Peyer's patch (tissue), 4 donors: ENCODE data around the gene HTATIP2. TPM values are rescaled to one million over a fixed set of nuclear protein-coding genes. Genes with fewer than 3 reads are reported as not detected.

Source experiments
- DNase-seq, 3 donors: peaks; one replicate each; pipeline ENCODE4 v3.0.0-alpha.2; 2017 to 2019
- H3K27ac ChIP-seq, 4 donors: fragments of 200-600 bp; sonication (generic); one replicate each; pipeline ENCODE4 v1.5.1; 2016 to 2019
- H3K27me3 ChIP-seq, 2 donors: fragments of 200-600 bp; sonication (generic); one replicate each; pipeline ENCODE4 v1.5.1; 2019
- H3K36me3 ChIP-seq, 3 donors: fragments of 200-600 bp; sonication (generic); one replicate each; pipeline ENCODE4 v1.5.1; 2016 to 2019
- H3K4me1 ChIP-seq, 4 donors: fragments of 200-600 bp; sonication (generic); one replicate each; pipeline ENCODE4 v1.5.1; 2016 to 2019
- H3K4me3 ChIP-seq, 4 donors: fragments of 200-600 bp; sonication (generic); 1 replicate in 3 of 4; 2 replicates in 1 of 4; pipeline ENCODE4 v1.5.1; 2016 to 2019; ENCODE audit warnings: mild to moderate bottlenecking in 1 of 4
- H3K9me3 ChIP-seq, 4 donors: fragments of 200-600 bp; sonication (generic); one replicate each; pipeline ENCODE4 v1.5.1; 2016 to 2019; ENCODE audit warnings: mild to moderate bottlenecking in 1 of 4
- CTCF ChIP-seq, 6 experiments: fragments of 450-650 bp in 4 of 6; fragments of 200-600 bp in 2 of 6; sonication (generic) in 1 of 6; IDR thresholded peaks; one replicate each; pipeline ENCODE4 v1.5.1; 2017 to 2019; ENCODE audit warnings: antibody characterized with exemption in 6 of 6, mild to moderate bottlenecking in 3 of 6, moderate library complexity in 1 of 6
- POLR2A ChIP-seq, 2 donors: fragments of 450-650 bp; IDR thresholded peaks; one replicate each; pipeline ENCODE4 v1.5.1; 2017; ENCODE audit warnings: antibody characterized with exemption in 2 of 2, mild to moderate bottlenecking in 2 of 2, moderate library complexity in 2 of 2
- total RNA-seq, 4 donors: library from RNA; depleted of rRNA; stranded (reverse); fragments of >200 nt; gene quantifications; one replicate each; pipeline ENCODE4 v1.1.0, GENCODE V29; 2016

HTATIP2 gene
- 100 to 1,000 TPM in 3 of 4 donors, 10 to 100 TPM in 1; 89.1 to 280 (median 118) TPM for total RNA-seq

GRCh38 chr11:20363500-20364340 is at the start of gene HTATIP2:
Gene HTATIP2 (plus strand): TSS chr11:20363714. CDS start chr11:20364238, 524 bp downstream.
- H3K27ac ChIP-seq, result peak within 1 kb of the TSS; percentile 89 to 98 (median 90)

GRCh38 chr11:20315800-20316199 is 47.7 kb upstream of the HTATIP2 start:
- DNase-seq, result no peak
- Histone ChIP-seq H3K27me3 (no peaks in the 10 kb centered on the region), H3K4me3 (no peak overlapping the region), H3K36me3 (no peaks in the 10 kb centered on the region), H3K9me3 (no peaks in the 10 kb centered on the region), H3K4me1 (no peaks in the 10 kb centered on the region), H3K27ac (no peak overlapping the region)
- no peak for TF ChIP-seq POLR2A (IDR thresholded peaks at IDR 0.05)
- no peak for TF ChIP-seq CTCF (IDR thresholded peaks at IDR 0.05)

More at GRCh38 chr11:20363500-20364340, at the start of gene HTATIP2:
- H3K4me1 ChIP-seq, result peaks cover 0 to 36% (median 11%) of the 10 kb centered on the region in 4 donors
- no peak for TF ChIP-seq CTCF (IDR thresholded peaks at IDR 0.05)
- peak; percentile 51 to 74 for TF ChIP-seq POLR2A (IDR thresholded peaks at IDR 0.05)
- H3K27me3 ChIP-seq, result no peaks in the 10 kb centered on the region
- H3K9me3 ChIP-seq, result no peaks in the 10 kb centered on the region
- H3K36me3 ChIP-seq, result no peaks in the 10 kb centered on the region
- DNase-seq, result peak; percentile 75 to 90 (median 88)
- peak within 1 kb of the TSS; percentile 75 to 93 (median 84) for H3K4me3 ChIP-seq

GRCh38 chr11:20321177-20321576 is 42.3 kb upstream of the HTATIP2 start:
- Histone ChIP-seq H3K9me3 (no peaks in the 10 kb centered on the region), H3K4me1 (no peaks in the 10 kb centered on the region), H3K36me3 (no peaks in the 10 kb centered on the region), H3K4me3 (no peak overlapping the region), H3K27ac (no peak overlapping the region), H3K27me3 (no peaks in the 10 kb centered on the region)
- TF ChIP-seq POLR2A (IDR thresholded peaks at IDR 0.05) (no peak), CTCF (IDR thresholded peaks at IDR 0.05) (no peak)
- no peak for DNase-seq

- H3K27ac ChIP-seq, result no peak overlapping the region
- H3K27me3 ChIP-seq, result no peaks in the 10 kb centered on the region
- TF ChIP-seq POLR2A (IDR thresholded peaks at IDR 0.05) (no peak), CTCF (IDR thresholded peaks at IDR 0.05) (no peak)
- DNase-seq, result no peak
- no peaks in the 10 kb centered on the region for H3K36me3 ChIP-seq
- H3K4me1 ChIP-seq, result no peaks in the 10 kb centered on the region
- no peaks in the 10 kb centered on the region for H3K9me3 ChIP-seq
- no peak overlapping the region for H3K4me3 ChIP-seq
Observed at GRCh38 chr11:20327377-20327935, 36.1 kb upstream of the HTATIP2 start.

GRCh38 chr11:20336056-20336455 is 27.5 kb upstream of the HTATIP2 start:
- DNase-seq, result no peak
- H3K27ac ChIP-seq, result no peak overlapping the region
- no peaks in the 10 kb centered on the region for H3K36me3 ChIP-seq
- H3K9me3 ChIP-seq, result no peaks in the 10 kb centered on the region
- H3K27me3 ChIP-seq, result no peaks in the 10 kb centered on the region
- H3K4me1 ChIP-seq, result no peaks in the 10 kb centered on the region
- no peak overlapping the region for H3K4me3 ChIP-seq
- no peak for TF ChIP-seq POLR2A (IDR thresholded peaks at IDR 0.05)
- no peak for TF ChIP-seq CTCF (IDR thresholded peaks at IDR 0.05)
